Measurements from ENCODE around the gene RARG. TPM values are rescaled to one million over a fixed set of nuclear protein-coding genes. Genes with fewer than 3 reads are reported as not detected.
"Not testable (repeated sequence)": the region's sequence is repeated elsewhere in the genome, so short reads cannot be mapped to it uniquely, and the experiment has no call there.

Gene RARG
- total RNA-seq, 6 experiments from 2014 or later, result 47.2 to 80.5 (median 71.0) TPM

DNA sequence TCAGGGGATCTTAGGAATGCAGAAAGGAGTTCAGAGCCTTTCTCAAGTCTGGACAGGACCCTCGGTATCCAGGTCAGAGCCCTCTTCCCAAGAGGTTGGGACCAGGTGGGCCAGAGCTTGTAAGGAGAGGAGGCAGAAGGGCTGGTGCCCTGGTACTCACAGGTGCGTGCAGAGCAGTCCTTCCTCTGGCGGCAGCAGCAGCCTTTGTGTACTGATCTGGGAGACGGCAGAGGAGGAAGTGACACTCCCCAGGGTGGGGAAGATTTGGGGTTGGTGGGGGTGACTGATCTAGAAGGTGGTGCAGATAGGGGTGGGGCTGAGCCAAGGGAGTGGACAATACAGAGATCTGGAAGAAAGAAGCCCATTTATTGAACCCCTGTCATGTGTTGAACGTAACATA lies 25.0 kb downstream of the RARG start, which contains the start of gene ITGB7:
TSS of gene ITGB7 (minus strand) at position 210 of the 400 bp plus-strand sequence. CDS start 6,808 bp downstream, outside the sequence.
- Mint-ChIP-seq H3K4me3 (peak within 1 kb of the TSS; percentile 27), H3K9me3 (no peaks in the 10 kb centered on the region), H3K27ac (peak within 1 kb of the TSS; percentile 76), H3K27me3 (ENCODE audit: insufficient read depth) (no peaks in the 10 kb centered on the region; the same call in none of the 2 replicates), H3K4me1 (ENCODE audit: low read depth) (peaks cover 38% of the 10 kb centered on the region), H3K36me3 (ENCODE audit: low read depth) (no peaks in the 10 kb centered on the region)
- TF ChIP-seq CTCF (IDR thresholded peaks at IDR 0.05), result no peak
- DNase-seq, result no peak

DNA sequence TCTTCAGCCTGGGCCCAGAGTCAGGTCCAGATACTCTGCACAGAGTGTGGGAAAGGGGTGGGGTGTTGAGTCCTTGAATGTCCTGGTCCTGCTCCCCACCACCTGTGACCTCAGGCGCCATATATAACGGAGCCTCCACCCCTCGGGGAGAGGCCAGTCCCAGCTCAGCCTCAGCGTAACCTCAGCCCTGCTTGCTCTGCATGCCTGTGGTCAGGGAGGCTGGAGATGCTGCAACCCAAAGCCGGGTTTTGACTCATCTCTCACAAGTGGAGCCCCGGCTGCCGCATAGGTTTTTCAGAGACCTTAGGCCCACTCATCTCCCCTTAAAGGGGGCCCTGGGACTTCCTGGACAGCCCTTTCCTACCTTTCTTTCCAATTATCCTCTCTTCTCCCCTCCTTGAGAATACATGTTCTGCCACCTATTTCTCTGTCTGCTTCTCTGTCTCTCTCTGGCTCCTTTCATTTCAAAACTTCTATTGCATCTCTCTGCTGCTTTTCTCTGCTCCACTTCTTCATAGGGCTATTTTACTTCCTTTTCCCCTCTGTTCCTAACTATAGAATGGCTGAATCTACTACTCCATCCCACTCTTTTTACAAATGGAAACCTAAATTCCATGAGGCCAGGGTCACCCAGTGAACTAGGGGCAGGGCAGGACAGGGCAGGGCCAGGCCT lies 26.1 kb downstream of the RARG start:
- peaks cover 44% of the 10 kb centered on the region for H3K4me1 Mint-ChIP-seq (ENCODE audit: low read depth)
- no peak for TF ChIP-seq CTCF (IDR thresholded peaks at IDR 0.05)
- no peaks in the 10 kb centered on the region for H3K9me3 Mint-ChIP-seq
- DNase-seq, result peak; percentile 85
- H3K36me3 Mint-ChIP-seq (ENCODE audit: low read depth), result no peaks in the 10 kb centered on the region
- no peaks in the 10 kb centered on the region; the same call in none of the 2 replicates for H3K27me3 Mint-ChIP-seq (ENCODE audit: insufficient read depth)
- H3K4me3 Mint-ChIP-seq, result peak overlapping the region; percentile 27
- H3K27ac Mint-ChIP-seq, result peak overlapping the region; percentile 76

- Mint-ChIP-seq H3K9me3 (no peaks in the 10 kb centered on the region), H3K4me1 (ENCODE audit: low read depth) (peaks cover 50% of the 10 kb centered on the region), H3K4me3 (no peak overlapping the region), H3K27ac (no peak overlapping the region), H3K36me3 (ENCODE audit: low read depth) (no peaks in the 10 kb centered on the region), H3K27me3 (ENCODE audit: insufficient read depth) (no peaks in the 10 kb centered on the region; the same call in 1 of the 2 replicates)
- DNase-seq, result no peak
- TF ChIP-seq CTCF (IDR thresholded peaks at IDR 0.05), result no peak
Observed at GRCh38 chr12:53204351-53204750, 27.7 kb downstream of the RARG start.

GRCh38 chr12:53202316-53202715 lies 29.7 kb downstream of the RARG start:
- H3K9me3 Mint-ChIP-seq; H3K27me3 Mint-ChIP-seq (ENCODE audit: insufficient read depth); H3K27ac Mint-ChIP-seq; DNase-seq; H3K4me3 Mint-ChIP-seq; H3K36me3 Mint-ChIP-seq (ENCODE audit: low read depth): not testable (repeated sequence)
- H3K4me1 Mint-ChIP-seq (ENCODE audit: low read depth), result peaks cover 38% of the 10 kb centered on the region

GRCh38 chr12:53201639-53202038 lies 30.4 kb downstream of the RARG start:
- no peak overlapping the region for H3K27ac Mint-ChIP-seq
- H3K27me3 Mint-ChIP-seq (ENCODE audit: insufficient read depth), result peaks cover 4% of the 10 kb centered on the region; the same call in 1 of the 2 replicates
- H3K4me3 Mint-ChIP-seq, result no peak overlapping the region
- H3K36me3 Mint-ChIP-seq (ENCODE audit: low read depth), result no peaks in the 10 kb centered on the region
- H3K9me3 Mint-ChIP-seq, result no peaks in the 10 kb centered on the region
- no peak for DNase-seq
- peaks cover 32% of the 10 kb centered on the region for H3K4me1 Mint-ChIP-seq (ENCODE audit: low read depth)
- no peak for TF ChIP-seq CTCF (IDR thresholded peaks at IDR 0.05)

DNA sequence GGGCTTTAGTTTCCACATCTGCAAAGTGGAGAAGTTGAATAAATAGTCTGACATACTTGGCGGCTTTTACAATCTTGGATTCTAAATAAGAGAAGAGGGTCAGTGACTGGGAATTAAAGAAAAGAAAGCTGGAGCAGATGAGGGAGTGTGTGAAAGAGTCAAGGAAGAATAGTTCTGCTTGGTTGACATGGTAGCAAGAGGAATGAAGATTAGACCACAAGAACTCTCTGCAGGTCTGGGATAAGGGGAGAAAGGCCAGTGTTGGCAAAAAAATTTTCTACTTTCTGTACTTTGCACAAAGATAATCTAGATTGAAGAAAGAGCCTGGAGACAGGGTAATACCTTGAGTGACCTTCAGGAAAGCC lies 30.9 kb downstream of the RARG start:
- Mint-ChIP-seq H3K4me1 (ENCODE audit: low read depth) (peaks cover 32% of the 10 kb centered on the region), H3K36me3 (ENCODE audit: low read depth) (no peaks in the 10 kb centered on the region), H3K4me3 (no peak overlapping the region), H3K9me3 (no peaks in the 10 kb centered on the region), H3K27me3 (ENCODE audit: insufficient read depth) (peaks cover 4% of the 10 kb centered on the region; the same call in 1 of the 2 replicates), H3K27ac (peak overlapping the region; percentile 59)
- no peak for TF ChIP-seq CTCF (IDR thresholded peaks at IDR 0.05)
- no peak for DNase-seq
